K562 (cell line): ENCODE measurements around the gene SNX10. TPM values are rescaled to one million over a fixed set of nuclear protein-coding genes. Genes with fewer than 3 reads are reported as not detected.

ENCODE experiments used
- ATAC-seq: fragments of 200-7000 bp; cut with Tn5 transposase; 3 replicates; pipeline ENCODE4 v1.9.1; 2020; ENCODE audit warnings: moderate library complexity
- BruUV-seq: library from RNA; stranded (reverse); fragments of 400-500 nt; replicated peaks from 2 replicates; lab custom pipeline; 2021; lab: Mats Ljungman, UMichigan
- CTCF ChIA-PET: fragments of 300-600 bp; formaldehyde crosslinking; extraction: SDS; loops from one replicate; lab custom pipeline; 2021; ENCODE audit warnings: low intra/inter-chr PET ratio; lab: Yijun Ruan, JAX
- POLR2A ChIA-PET: fragments of 300-600, 350-650 bp; sonication (Branson Sonifier 250); formaldehyde crosslinking; extraction: SDS; loops from one replicate; lab custom pipeline; 2021; ENCODE audit warnings: antibody characterized with exemption, inconsistent platforms; lab: Yijun Ruan, JAX
- DNase-seq, 4 experiments: peaks; one replicate each; pipeline versions ENCODE4 v3.0.0 to v3.0.0-alpha.2; 2011 to 2018; ENCODE audit warnings: low spot score in 3 of 4, mixed read lengths in 3 of 4; ENCODE audit errors: extremely low read depth in 1 of 4
- FAIRE-seq: peaks from 2 replicates; lab custom pipeline; 2011; peaks lifted over from hg19 to GRCh38; lab: Jason Lieb, UNC
- H2AFZ ChIP-seq: 2 replicates; pipeline ENCODE4 v1.6.0; 2011; ENCODE audit warnings: low read depth, low read length, control low read depth, inconsistent platforms
- H3K27ac ChIP-seq: fragments of 200-600 bp; 3 replicates; pipeline ENCODE4 v1.8.0; 2011; ENCODE audit warnings: low read depth, mild to moderate bottlenecking, control low read depth, inconsistent platforms, low read length, moderate library complexity, mixed read lengths; ENCODE audit errors: extremely low read depth
- H3K27me3 ChIP-seq, 2 experiments: fragments of 300-600 bp in 1 of 2; 2 replicates in 1 of 2; 3 replicates in 1 of 2; pipeline versions ENCODE4 v1.6.0 to v1.8.0; 2011; ENCODE audit warnings: inconsistent platforms in 2 of 2, low read length in 2 of 2, mild to moderate bottlenecking in 1 of 2, mixed read lengths in 1 of 2, moderate library complexity in 1 of 2; ENCODE audit not compliant: control insufficient read depth in 2 of 2, insufficient read depth in 2 of 2
- H3K36me3 ChIP-seq: fragments of 300-600 bp; 3 replicates; pipeline ENCODE4 v1.8.0; 2011; ENCODE audit warnings: mild to moderate bottlenecking, low read length, inconsistent platforms; ENCODE audit not compliant: control insufficient read depth, insufficient read depth
- H3K4me1 ChIP-seq, 2 experiments: fragments of 200-600 bp in 1 of 2; replicated peaks in 1 of 2; 2 replicates in 1 of 2; 3 replicates in 1 of 2; pipeline versions ENCODE4 v1.5.1 to v1.8.0; 2011; ENCODE audit warnings: inconsistent platforms in 2 of 2, low read length in 2 of 2, mild to moderate bottlenecking in 1 of 2, mixed read lengths in 1 of 2, moderate library complexity in 1 of 2; ENCODE audit not compliant: control insufficient read depth in 2 of 2, insufficient read depth in 2 of 2
- H3K4me2 ChIP-seq: 2 replicates; pipeline ENCODE4 v1.6.1; 2011; ENCODE audit warnings: low read length, control low read depth, inconsistent platforms, mixed read lengths; ENCODE audit not compliant: insufficient read depth
- H3K4me3 ChIP-seq: fragments of 200-600 bp; sonication (generic), shearing (Covaris generic); 2 replicates; pipeline ENCODE4 v1.5.1; 2016; ENCODE audit warnings: control low read depth, inconsistent platforms
- H3K79me2 ChIP-seq: fragments of 200-600 bp; 3 replicates; pipeline ENCODE4 v1.8.0; 2011; ENCODE audit warnings: low read length, inconsistent platforms; ENCODE audit not compliant: control insufficient read depth, insufficient read depth
- H3K9ac ChIP-seq, 2 experiments: 2 replicates each; pipeline versions ENCODE4 v1.6.0 to v1.6.1; 2011; ENCODE audit warnings: low read depth in 2 of 2, low read length in 2 of 2, control low read depth in 1 of 2, inconsistent platforms in 1 of 2, mild to moderate bottlenecking in 1 of 2, mixed read lengths in 1 of 2; ENCODE audit not compliant: insufficient read depth in 1 of 2
- H3K9me1 ChIP-seq: one replicate; pipeline ENCODE4 v1.6.0; 2011; ENCODE audit warnings: inconsistent platforms, mild to moderate bottlenecking, low read length, moderate library complexity; ENCODE audit not compliant: control insufficient read depth, insufficient read depth
- H3K9me3 ChIP-seq: replicated peaks from 2 replicates; pipeline ENCODE4 v1.5.1; 2011; ENCODE audit warnings: low read depth, low read length, inconsistent platforms; ENCODE audit not compliant: control insufficient read depth, insufficient read depth
- H4K20me1 ChIP-seq: replicated peaks from 2 replicates; pipeline ENCODE4 v1.6.1; 2011; ENCODE audit warnings: low read length, inconsistent platforms, mixed read lengths; ENCODE audit not compliant: control insufficient read depth, insufficient read depth
- AFF4 ChIP-seq: sonication (generic); formaldehyde crosslinking; IDR thresholded peaks from 2 replicates; pipeline ENCODE4 v1.8.0; 2023; ENCODE audit warnings: mild to moderate bottlenecking, missing genetic modification reagents
- BMI1 ChIP-seq: fragments of 150-350 bp; IDR thresholded peaks from 2 replicates; pipeline ENCODE4 v1.6.1; 2014; ENCODE audit warnings: low read length
- CC2D1A ChIP-seq: fragments of 450-650 bp; IDR thresholded peaks from 2 replicates; pipeline ENCODE4 v1.6.1; 2017; ENCODE audit warnings: mild to moderate bottlenecking
- FOS ChIP-seq: IDR thresholded peaks from 3 replicates; pipeline ENCODE4 v1.6.1; 2011; ENCODE audit not compliant: insufficient read length; ENCODE audit errors: extremely low read depth
- HCFC1 ChIP-seq: IDR thresholded peaks from 2 replicates; pipeline ENCODE4 v1.6.1; 2012; ENCODE audit warnings: low read depth, low read length, improper control_type of control experiment
- HMGN3 ChIP-seq: IDR thresholded peaks from 2 replicates; pipeline ENCODE4 v1.6.1; 2011; ENCODE audit warnings: borderline replicate concordance, low read depth, mild to moderate bottlenecking, mixed read lengths, low read length; ENCODE audit not compliant: insufficient read length; ENCODE audit errors: extremely low read depth
- ILK ChIP-seq: fragments of 450-650 bp; IDR thresholded peaks from 2 replicates; pipeline ENCODE4 v1.6.1; 2016; ENCODE audit warnings: missing genetic modification characterization, low read depth, mild to moderate bottlenecking, missing compliant biosample characterization, moderate library complexity, borderline replicate concordance
- MTA1 ChIP-seq: fragments of 450-650 bp; IDR thresholded peaks from 2 replicates; pipeline ENCODE4 v1.6.1; 2017; ENCODE audit warnings: borderline replicate concordance
- NFYB ChIP-seq: IDR thresholded peaks from 2 replicates; pipeline ENCODE4 v1.6.1; 2011; ENCODE audit warnings: mild to moderate bottlenecking, moderate library complexity; ENCODE audit not compliant: insufficient read length; ENCODE audit errors: extremely low read depth
- PHTF2 ChIP-seq: fragments of 250-450 bp; sonication (Bioruptor Pico); IDR thresholded peaks from 2 replicates; pipeline ENCODE4 v1.5.0; 2021; ENCODE audit warnings: mild to moderate bottlenecking
- POLR2G ChIP-seq: fragments of 200-400 bp; formaldehyde crosslinking; IDR thresholded peaks from 2 replicates; pipeline ENCODE4 v1.6.1; 2017; ENCODE audit warnings: low read depth, mild to moderate bottlenecking, antibody characterized with exemption, low read length, moderate library complexity
- RBM25 ChIP-seq: fragments of 200-400 bp; formaldehyde crosslinking; IDR thresholded peaks from 2 replicates; pipeline ENCODE4 v1.6.1; 2018; ENCODE audit warnings: low read length, low read depth, moderate library complexity; ENCODE audit not compliant: severe bottlenecking
- TAF7 ChIP-seq: fragments of 450-650 bp; IDR thresholded peaks from 2 replicates; pipeline ENCODE4 v1.6.1; 2016; ENCODE audit warnings: missing genetic modification characterization, missing compliant biosample characterization
- VEZF1 ChIP-seq: fragments of 200-800 bp; sonication (Bioruptor generic); IDR thresholded peaks from 2 replicates; pipeline ENCODE4 v1.6.1; 2017; ENCODE audit warnings: missing genetic modification characterization, missing compliant biosample characterization
- ZNF121 ChIP-seq: sonication (generic); formaldehyde crosslinking; conservative IDR thresholded peaks from 2 replicates; pipeline ENCODE4 v1.8.0; 2022; ENCODE audit warnings: missing genetic modification reagents
- ZNF133 ChIP-seq: fragments of 250-450 bp; sonication (Bioruptor Pico); IDR thresholded peaks from 2 replicates; pipeline ENCODE4 v1.4.0; 2020; ENCODE audit warnings: mild to moderate bottlenecking
- ZNF639 ChIP-seq, 2 experiments: fragments of 200-800 bp in 1 of 2; sonication (Bioruptor generic) in 1 of 2; sonication (generic) in 1 of 2; formaldehyde crosslinking in 1 of 2; IDR thresholded peaks in 1 of 2; conservative IDR thresholded peaks in 1 of 2; 2 replicates each; pipeline versions ENCODE4 v1.5.0 to v1.6.1; 2016 to 2020; ENCODE audit warnings: missing compliant biosample characterization in 1 of 2, missing genetic modification characterization in 1 of 2, missing genetic modification reagents in 1 of 2
- WGBS: fragments of 100-300 bp; shearing (Covaris generic); methylation state at CpG from one replicate; pipeline ENCODE4 v1.1.6; 2016; ENCODE audit warnings: low coverage, mixed read lengths; ENCODE audit not compliant: insufficient coverage; ENCODE audit errors: missing lambda C conversion rate; 5-methylcytosine and 5-hydroxymethylcytosine counted together
- in situ Hi-C: fragments of 300-500 bp; cut with MboI; formaldehyde crosslinking; loops from 4 replicates; pipeline ENCODE4 v1.15.0; 2018; ENCODE audit warnings: inconsistent platforms, mixed read lengths
- intact Hi-C: fragments of 100-400 bp; cut with micrococcal nuclease; formaldehyde crosslinking; loops from 2 replicates; pipeline ENCODE4 v1.14.2; 2022
- polyA plus RNA-seq, 8 experiments: library from polyadenylated mRNA; depleted of rRNA in 4 of 8; stranded (reverse) in 5 of 8; unstranded in 3 of 8; fragments of >200 nt; fragmentation: Nextera tagmentation in 2 of 8; fragmentation: Illumina TruSeq in 1 of 8; extraction: Ambion mirVana in 2 of 8; extraction: Trizol in 1 of 8; gene quantifications; 2 replicates each; pipeline versions ENCODE4 v1.2.1 to v1.2.3, GENCODE V29; 2011 to 2014; ENCODE audit warnings: inconsistent platforms in 1 of 8, missing spikeins in 1 of 8
- total RNA-seq, 7 experiments: library from RNA; depleted of rRNA in 6 of 7; stranded (reverse); fragments of >200 nt in 6 of 7; fragmentation: Illumina TruSeq in 2 of 7; extraction: Trizol in 2 of 7; gene quantifications; 2 replicates each; pipeline versions ENCODE4 v1.2.1 to v1.2.3, GENCODE V29; 2011 to 2021; ENCODE audit warnings: low replicate concordance in 1 of 7

Gene SNX10
- total and polyA plus RNA-seq, 9 of the 15 experiments (the other 6 are each of a cell fraction or from before 2014, with no cell fraction given): 6.9 to 16.5 (median 11.5) TPM

- ChIA-PET CTCF (no interaction called here), POLR2A (no interaction called here)
- no peaks in the 10 kb centered on the region for H3K9me3 ChIP-seq
- H3K36me3 ChIP-seq: no peaks in the 10 kb centered on the region
- H3K27me3 ChIP-seq: no peaks in the 10 kb centered on the region
- 27% methylated on average over 4 of the region's 4 CpGs for WGBS
- no peak overlapping the region for H3K27ac ChIP-seq
- no peaks in the 10 kb centered on the region for H3K9me1 ChIP-seq
- in situ Hi-C loops: no loop called here
- intact Hi-C loops: no loop called here
- no peaks in the 10 kb centered on the region; a peak in 2 of 5 replicates for H3K4me1 ChIP-seq
- H3K4me3 ChIP-seq: no peak overlapping the region
- DNase-seq: peak in 2 of 4 experiments; percentile 39 to 46
- no peak overlapping the region for H3K9ac ChIP-seq
- no peaks in the 10 kb centered on the region for H3K79me2 ChIP-seq
- no TSS peak for BruUV-seq
- ATAC-seq: peak; percentile 86
- FAIRE-seq: peak; percentile 74
- H3K4me2 ChIP-seq: no peak overlapping the region; the same call in 1 of the 2 replicates
- 0 out of 2 replicates have a peak overlapping the region, but pooled peaks have one; percentile 27 for H2AFZ ChIP-seq
- H4K20me1 ChIP-seq: no peaks in the 10 kb centered on the region
- TF ChIP-seq FOS (peak; percentile 28), RBM25 (peak; percentile 53), HCFC1 (no peak), NFYB (peak; percentile 69), MTA1 (no peak), ZNF121 (no peak), ZNF133 (CRISPR knock-in tag) (no peak), ZNF639 (CRISPR knock-in tag; conservative IDR thresholded peaks at IDR 0.05 in 1 of 2, IDR thresholded peaks at IDR 0.05 in 1 of 2) (peak in 1 of 2 experiments; percentile 48; a peak in 1 of 4 replicates), PHTF2 (CRISPR knock-in tag) (no peak), HMGN3 (no peak), CC2D1A (0 out of 2 replicates have a peak, but pooled peaks have one; percentile 38), VEZF1 (CRISPR knock-in tag) (peak; percentile 12; the same call in 1 of the 2 replicates), AFF4 (CRISPR knock-in tag) (no peak), ILK (tag) (no peak), POLR2G (no peak), BMI1 (no peak), TAF7 (tag) (no peak)
Observed at GRCh38 chr7:26279405-26279804, 12.3 kb upstream of the SNX10 start.
